Calu3 (cell line): Measurements from ENCODE around the gene TRO. TPM values are rescaled to one million over a fixed set of nuclear protein-coding genes. Genes with fewer than 3 reads are reported as not detected.

Experiments
- BruUV-seq: library from RNA; stranded (reverse); fragments of 400-500 nt; replicated peaks from 2 replicates; lab custom pipeline; 2021; lab: Mats Ljungman, UMichigan
- CTCF ChIA-PET: fragments of 300-600 bp; sonication (Branson Sonifier 250); formaldehyde crosslinking; loops from one replicate; lab custom pipeline; 2022; ENCODE audit warnings: antibody characterized with exemption; lab: Charles Lee
- DNase-seq: peaks from one replicate; pipeline ENCODE4 v3.0.0; 2022
- H3K27ac Mint-ChIP-seq: one replicate; pipeline ENCODE4 v1.8.0; 2022; ENCODE audit warnings: mixed read lengths; ENCODE audit not compliant: unreplicated experiment
- H3K27me3 Mint-ChIP-seq: one replicate; pipeline ENCODE4 v1.8.0; 2022; ENCODE audit warnings: mixed read lengths; ENCODE audit not compliant: unreplicated experiment
- H3K36me3 Mint-ChIP-seq: one replicate; pipeline ENCODE4 v1.8.0; 2022; ENCODE audit warnings: mild to moderate bottlenecking, moderate library complexity, mixed read lengths; ENCODE audit not compliant: insufficient read depth, unreplicated experiment
- H3K4me1 Mint-ChIP-seq: one replicate; pipeline ENCODE4 v1.8.0; 2022; ENCODE audit warnings: mild to moderate bottlenecking, low read depth, mixed read lengths; ENCODE audit not compliant: unreplicated experiment
- H3K4me3 Mint-ChIP-seq: one replicate; pipeline ENCODE4 v1.8.0; 2022; ENCODE audit warnings: mild to moderate bottlenecking, low read depth, moderate library complexity, mixed read lengths; ENCODE audit not compliant: unreplicated experiment
- H3K9me3 Mint-ChIP-seq: one replicate; pipeline ENCODE4 v1.8.0; 2022; ENCODE audit warnings: low read depth, mixed read lengths; ENCODE audit not compliant: unreplicated experiment
- intact Hi-C: fragments of 100-400 bp; cut with micrococcal nuclease; formaldehyde crosslinking; loops from one replicate; pipeline ENCODE4 v1.10.0; 2022; ENCODE audit not compliant: unreplicated experiment
- total RNA-seq: library from RNA; stranded (reverse); gene quantifications from 2 replicates; pipeline ENCODE4 v1.2.3, GENCODE V29; 2022
- TF ChIP-seq, protein P1 (sequence below): fragments of 200-600 bp; IDR thresholded peaks from one replicate; pipeline ENCODE4 v1.8.0; 2022; ENCODE audit warnings: antibody characterized with exemption; ENCODE audit not compliant: unreplicated experiment

TRO gene
- total RNA-seq, 1 experiment from 2014 or later, result not detected

DNA sequence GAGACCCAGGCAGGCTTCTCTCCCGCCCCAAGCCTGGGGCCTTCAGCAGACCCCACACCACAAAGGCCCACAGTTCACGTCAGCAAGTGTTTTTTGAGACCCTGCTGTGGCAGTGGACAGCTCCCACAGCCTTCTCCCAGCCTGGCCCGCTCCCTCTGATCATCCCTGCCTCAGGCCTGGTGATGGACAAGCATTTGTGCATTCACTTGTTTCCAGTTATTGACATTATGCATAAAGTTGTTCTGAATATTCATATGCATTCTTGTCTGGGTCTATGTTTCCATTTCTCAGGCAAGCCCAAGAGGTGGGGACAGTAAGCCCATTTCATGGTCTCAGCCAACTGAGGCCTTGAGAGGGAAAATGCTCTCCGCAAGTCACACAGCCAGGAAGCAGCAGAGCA is 14.7 kb downstream of the TRO start:
- no peaks in the 10 kb centered on the region for H3K27me3 Mint-ChIP-seq
- no peaks in the 10 kb centered on the region for H3K36me3 Mint-ChIP-seq
- BruUV-seq, result no TSS peak
- no peaks in the 10 kb centered on the region for H3K4me1 Mint-ChIP-seq
- TF ChIP-seq, protein P1, sequence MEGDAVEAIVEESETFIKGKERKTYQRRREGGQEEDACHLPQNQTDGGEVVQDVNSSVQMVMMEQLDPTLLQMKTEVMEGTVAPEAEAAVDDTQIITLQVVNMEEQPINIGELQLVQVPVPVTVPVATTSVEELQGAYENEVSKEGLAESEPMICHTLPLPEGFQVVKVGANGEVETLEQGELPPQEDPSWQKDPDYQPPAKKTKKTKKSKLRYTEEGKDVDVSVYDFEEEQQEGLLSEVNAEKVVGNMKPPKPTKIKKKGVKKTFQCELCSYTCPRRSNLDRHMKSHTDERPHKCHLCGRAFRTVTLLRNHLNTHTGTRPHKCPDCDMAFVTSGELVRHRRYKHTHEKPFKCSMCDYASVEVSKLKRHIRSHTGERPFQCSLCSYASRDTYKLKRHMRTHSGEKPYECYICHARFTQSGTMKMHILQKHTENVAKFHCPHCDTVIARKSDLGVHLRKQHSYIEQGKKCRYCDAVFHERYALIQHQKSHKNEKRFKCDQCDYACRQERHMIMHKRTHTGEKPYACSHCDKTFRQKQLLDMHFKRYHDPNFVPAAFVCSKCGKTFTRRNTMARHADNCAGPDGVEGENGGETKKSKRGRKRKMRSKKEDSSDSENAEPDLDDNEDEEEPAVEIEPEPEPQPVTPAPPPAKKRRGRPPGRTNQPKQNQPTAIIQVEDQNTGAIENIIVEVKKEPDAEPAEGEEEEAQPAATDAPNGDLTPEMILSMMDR, result no peak
- no peak for DNase-seq
- no peak overlapping the region for H3K4me3 Mint-ChIP-seq
- no peaks in the 10 kb centered on the region for H3K9me3 Mint-ChIP-seq
- H3K27ac Mint-ChIP-seq, result no peak overlapping the region
- intact Hi-C loops, result no loop called here
- CTCF ChIA-PET, result no interaction called here

DNA sequence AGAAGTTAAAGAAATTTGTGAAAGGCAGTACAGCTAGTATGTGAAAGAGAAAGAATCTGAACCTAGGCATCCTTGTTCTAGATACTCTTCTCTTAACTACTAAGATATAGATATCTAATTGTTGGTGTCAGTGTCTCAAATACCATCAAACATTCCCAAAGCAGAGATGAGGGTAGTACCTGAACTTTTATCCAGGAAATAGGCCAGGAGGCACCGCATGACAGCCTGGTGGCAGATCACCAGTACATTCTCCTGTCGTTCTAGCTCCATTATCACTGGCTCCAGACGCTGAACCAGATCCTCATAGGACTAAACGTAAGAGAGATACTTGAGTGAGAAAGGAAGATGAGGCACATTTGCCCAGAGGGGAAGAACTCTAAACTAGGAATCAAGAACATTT is 16.8 kb downstream of the TRO start:
- no peak for DNase-seq
- intact Hi-C loops, result no loop called here
- no TSS peak for BruUV-seq

DNA sequence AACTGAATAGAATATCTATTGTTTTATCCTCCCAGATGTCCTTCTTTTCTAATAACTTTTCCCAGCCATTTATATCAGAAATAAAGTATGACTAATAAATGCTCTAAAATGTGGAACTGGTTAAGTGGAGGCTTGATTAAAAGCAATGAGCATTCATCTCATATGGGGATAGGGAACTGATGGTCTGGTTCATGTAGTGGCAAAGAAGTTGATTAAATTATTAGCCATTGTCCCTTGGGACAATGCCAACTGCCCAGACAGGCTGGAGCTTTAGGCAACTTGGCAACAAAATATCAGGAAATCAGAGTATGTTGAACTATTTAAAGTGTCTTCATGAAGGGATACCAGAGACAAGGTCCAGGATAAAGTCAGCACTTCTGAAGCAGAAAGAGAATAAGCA is 24.2 kb downstream of the TRO start:
- CTCF ChIA-PET, result no interaction called here
- Mint-ChIP-seq H3K27me3 (no peaks in the 10 kb centered on the region), H3K36me3 (no peaks in the 10 kb centered on the region), H3K27ac (no peak overlapping the region), H3K4me1 (no peaks in the 10 kb centered on the region), H3K4me3 (no peak overlapping the region), H3K9me3 (no peaks in the 10 kb centered on the region)
- TF ChIP-seq, protein P1, result no peak
- intact Hi-C loops, result no loop called here
- no TSS peak for BruUV-seq
- DNase-seq, result no peak

More for the DNA sequence above, 16.8 kb downstream of the TRO start:
- TF ChIP-seq, protein P1, result no peak
- Mint-ChIP-seq H3K4me3 (no peak overlapping the region), H3K36me3 (no peaks in the 10 kb centered on the region), H3K4me1 (no peaks in the 10 kb centered on the region), H3K9me3 (no peaks in the 10 kb centered on the region), H3K27ac (no peak overlapping the region), H3K27me3 (no peaks in the 10 kb centered on the region)
- CTCF ChIA-PET, result no interaction called here

DNA sequence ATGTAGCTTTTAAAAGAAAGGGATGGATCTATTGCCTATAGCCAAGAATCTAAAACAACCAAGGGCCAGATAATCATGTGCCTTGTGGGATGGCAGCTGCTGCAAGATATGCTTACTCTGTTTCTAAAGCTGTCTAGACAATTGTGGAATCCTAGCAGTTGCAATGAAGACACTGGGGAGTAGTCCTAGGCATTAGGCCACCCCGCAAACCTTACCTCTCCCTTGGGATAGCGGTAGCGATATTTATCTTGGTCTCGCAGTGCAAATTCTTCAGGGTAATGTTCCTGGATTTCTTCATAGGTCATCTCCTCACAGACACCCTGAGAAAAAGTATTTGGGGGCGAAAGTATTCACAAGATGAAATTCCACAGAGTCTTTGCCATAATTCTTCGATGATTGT is 24.6 kb downstream of the TRO start:
- DNase-seq, result no peak
- H3K4me3 Mint-ChIP-seq, result no peak overlapping the region
- no TSS peak for BruUV-seq
- H3K27ac Mint-ChIP-seq, result no peak overlapping the region
- intact Hi-C loops, result no loop called here
- H3K9me3 Mint-ChIP-seq, result no peaks in the 10 kb centered on the region
- no peaks in the 10 kb centered on the region for H3K27me3 Mint-ChIP-seq
- no peaks in the 10 kb centered on the region for H3K4me1 Mint-ChIP-seq
- no peaks in the 10 kb centered on the region for H3K36me3 Mint-ChIP-seq
- CTCF ChIA-PET, result no interaction called here
- TF ChIP-seq, protein P1, result no peak
